Lung (tissue), 12 donors: Measurements from ENCODE around the gene MAPKAP1. TPM values are rescaled to one million over a fixed set of nuclear protein-coding genes. Genes with fewer than 3 reads are reported as not detected.
A peak's percentile ranks its signal among the peaks of the same experiment; 100 is the strongest.

ENCODE experiments used
- ATAC-seq: fragments of 200-7000 bp; cut with Tn5 transposase; one replicate; pipeline ENCODE4 v1.9.1; 2020; ENCODE audit warnings: moderate number of reproducible peaks; ENCODE audit not compliant: insufficient read depth, low FRiP score
- DNase-seq, 3 donors: peaks; one replicate each; pipeline ENCODE4 v3.0.0-alpha.2; 2013 to 2017
- H3K27ac ChIP-seq, 2 donors: one replicate each; pipeline ENCODE4 v1.5.1; 2013; ENCODE audit warnings: mild to moderate bottlenecking in 2 of 2, moderate library complexity in 2 of 2, control low read depth in 1 of 2, inconsistent platforms in 1 of 2, low read depth in 1 of 2, low read length in 1 of 2
- H3K27me3 ChIP-seq, 3 donors: one replicate each; pipeline ENCODE4 v1.5.1; 2013; ENCODE audit warnings: low read length in 2 of 3; ENCODE audit not compliant: control insufficient read depth in 3 of 3, insufficient read depth in 3 of 3
- H3K36me3 ChIP-seq, 4 donors: one replicate each; pipeline ENCODE4 v1.5.1; 2013; ENCODE audit warnings: low read length in 4 of 4, mild to moderate bottlenecking in 1 of 4, moderate library complexity in 1 of 4; ENCODE audit not compliant: control insufficient read depth in 4 of 4, insufficient read depth in 4 of 4
- H3K4me1 ChIP-seq, 5 donors: one replicate each; pipeline ENCODE4 v1.5.1; 2013; ENCODE audit warnings: low read length in 5 of 5, mild to moderate bottlenecking in 2 of 5, moderate library complexity in 1 of 5; ENCODE audit not compliant: control insufficient read depth in 5 of 5, insufficient read depth in 5 of 5
- H3K4me3 ChIP-seq: one replicate; pipeline ENCODE4 v1.5.1; 2013; ENCODE audit warnings: mild to moderate bottlenecking, control low read depth, moderate library complexity
- H3K9ac ChIP-seq, 2 donors: one replicate each; pipeline ENCODE4 v1.5.1; 2013; ENCODE audit warnings: low read length in 2 of 2, control low read depth in 1 of 2; ENCODE audit not compliant: insufficient read depth in 1 of 2
- H3K9me3 ChIP-seq, 4 donors: one replicate each; pipeline ENCODE4 v1.5.1; 2013; ENCODE audit warnings: low read length in 3 of 4, mild to moderate bottlenecking in 1 of 4, moderate library complexity in 1 of 4; ENCODE audit not compliant: control insufficient read depth in 4 of 4, insufficient read depth in 3 of 4
- CTCF ChIP-seq: IDR thresholded peaks from 2 replicates; pipeline ENCODE4 v1.5.1; 2012; ENCODE audit warnings: mild to moderate bottlenecking; ENCODE audit errors: control extremely low read depth, extremely low read depth
- WGBS, 2 donors: extraction: QIAGEN DNeasy Blood & Tissue Kit; methylation state at CpG; one replicate each; pipeline ENCODE4 v1.1.7; 2013; 5-methylcytosine and 5-hydroxymethylcytosine counted together
- polyA plus RNA-seq, 2 donors: library from polyadenylated mRNA; stranded (reverse); fragments of 200-250 nt; gene quantifications; one replicate each; pipeline ENCODE4 v1.2.1, GENCODE V29; 2013
- total RNA-seq, 2 donors: library from RNA; depleted of rRNA in 1 of 2; stranded (reverse); fragments of >200 nt in 1 of 2; gene quantifications; one replicate each; pipeline ENCODE4 v1.2.1, GENCODE V29; 2014 to 2021
- donor health status: control.
- donor health status: control.
- donor health status: Bipolar disorder and iron deficiency.
- donor health status: healthy.
- donor health status: DM: yes; HTN: yes; CAD: no.

MAPKAP1 gene
- total and polyA plus RNA-seq, 4 donors, result 53.0 to 83.3 (median 66.7) TPM

DNA sequence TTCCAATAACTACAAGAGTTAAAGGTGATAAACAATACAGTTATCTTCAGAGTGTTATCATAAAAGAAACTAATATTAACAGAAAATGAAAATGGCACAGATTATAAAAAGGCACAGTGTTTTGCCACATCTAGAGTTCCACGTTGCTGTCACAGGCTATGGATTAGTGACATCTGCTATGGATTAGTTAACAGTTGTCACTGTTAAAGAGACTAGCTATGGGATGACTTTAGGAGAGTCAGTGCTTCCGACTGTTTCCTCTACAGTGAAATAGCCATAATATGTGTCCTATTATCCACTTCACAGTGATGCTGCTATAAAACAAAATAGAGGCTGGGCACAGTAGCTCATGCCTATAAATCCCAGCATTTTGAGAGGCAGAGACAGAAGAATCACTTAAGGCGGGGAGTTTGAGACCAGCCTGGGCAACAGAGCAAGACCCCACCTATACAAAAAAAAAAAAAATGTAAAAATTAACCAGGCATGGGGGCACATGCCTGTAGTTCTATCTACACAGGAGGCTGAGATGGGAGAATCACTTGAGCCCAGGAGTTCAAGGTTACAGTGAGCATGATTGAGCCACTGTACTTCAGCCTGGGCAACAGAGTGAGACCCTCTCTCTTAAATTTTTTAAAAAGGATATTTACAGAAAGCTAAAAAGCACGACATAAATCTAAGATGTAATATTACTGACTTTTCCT, 19.7 kb downstream of the MAPKAP1 start:
- no peak for TF ChIP-seq CTCF
- Histone ChIP-seq H3K9me3 (no peaks in the 10 kb centered on the region), H3K4me3 (no peak overlapping the region), H3K9ac (no peak overlapping the region), H3K27me3 (no peaks in the 10 kb centered on the region), H3K36me3 (no peaks in the 10 kb centered on the region), H3K27ac (no peak overlapping the region), H3K4me1 (peaks cover 0 to 5% (median 0%) of the 10 kb centered on the region in 5 donors)
- ATAC-seq (no peak), DNase-seq (no peak)
- WGBS, 2 donors, result 91 to 92% methylated on average over 4 of the region's 4 CpGs

- 94 to 97% methylated on average over 3 of the region's 3 CpGs for WGBS, 2 donors
- no peaks in the 10 kb centered on the region for H3K27me3 ChIP-seq
- ATAC-seq (no peak), DNase-seq (no peak)
- no peaks in the 10 kb centered on the region for H3K36me3 ChIP-seq
- H3K4me3 ChIP-seq, result no peak overlapping the region
- H3K9ac ChIP-seq, result no peak overlapping the region
- TF ChIP-seq CTCF, result no peak
- H3K27ac ChIP-seq, result no peak overlapping the region
- H3K4me1 ChIP-seq, result peaks cover 0 to 4% (median 0%) of the 10 kb centered on the region in 5 donors
- H3K9me3 ChIP-seq, result no peaks in the 10 kb centered on the region
Measured at GRCh38 chr9:125685167-125685566, 21.8 kb downstream of the MAPKAP1 start.

- H3K36me3 ChIP-seq, result peaks cover 0 to 2% (median 0%) of the 10 kb centered on the region in 4 donors
- no peak overlapping the region for H3K9ac ChIP-seq
- no peaks in the 10 kb centered on the region for H3K9me3 ChIP-seq
- no peak overlapping the region for H3K4me3 ChIP-seq
- TF ChIP-seq CTCF, result no peak
- no peaks in the 10 kb centered on the region for H3K27me3 ChIP-seq
- WGBS, 2 donors, result 91 to 98% methylated on average over 3 of the region's 3 CpGs
- peaks cover 0 to 4% (median 0%) of the 10 kb centered on the region in 5 donors for H3K4me1 ChIP-seq
- no peak overlapping the region for H3K27ac ChIP-seq
- ATAC-seq (no peak), DNase-seq (no peak)
Measured at GRCh38 chr9:125683486-125683885, 23.5 kb downstream of the MAPKAP1 start.

DNA sequence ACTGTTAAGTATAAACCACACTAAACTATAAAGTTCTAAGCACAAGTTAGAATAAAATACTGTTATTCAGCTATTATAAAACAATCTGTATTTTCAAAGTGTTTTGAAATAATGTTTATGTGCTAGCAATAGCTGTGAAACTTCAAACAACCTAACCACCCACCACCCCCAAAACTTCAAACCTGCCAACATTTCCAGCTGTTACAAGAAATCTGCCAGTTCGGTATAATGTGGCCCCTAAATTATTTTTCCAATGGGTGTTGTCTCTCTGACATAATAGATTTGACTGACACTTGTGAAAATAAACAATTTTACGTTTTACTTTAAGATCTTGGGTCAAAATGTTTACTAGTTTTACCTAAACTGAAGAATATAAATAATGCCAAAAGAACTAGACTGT, 24.7 kb downstream of the MAPKAP1 start:
- WGBS, 2 donors, result 82 to 84% methylated on average over 2 of the region's 2 CpGs
- DNase-seq, result peak in 1 of 3 donors; percentile 13
- no peak overlapping the region for H3K4me3 ChIP-seq
- H3K4me1 ChIP-seq, result peaks cover 0 to 4% (median 0%) of the 10 kb centered on the region in 5 donors
- no peaks in the 10 kb centered on the region for H3K27me3 ChIP-seq
- H3K36me3 ChIP-seq, result peaks cover 0 to 2% (median 0%) of the 10 kb centered on the region in 4 donors
- no peak for ATAC-seq
- no peak for TF ChIP-seq CTCF
- H3K9ac ChIP-seq, result no peak overlapping the region
- H3K9me3 ChIP-seq, result no peaks in the 10 kb centered on the region
- H3K27ac ChIP-seq, result no peak overlapping the region
